GM23338 (cell line): Measurements from ENCODE around the gene RNH1. TPM values are rescaled to one million over a fixed set of nuclear protein-coding genes. Genes with fewer than 3 reads are reported as not detected.

ENCODE experiments used
- ATAC-seq: fragments of 200-7000 bp; cut with Tn5 transposase; 3 replicates; pipeline ENCODE4 v1.9.1; 2020
- DNase-seq: peaks from one replicate; pipeline ENCODE4 v3.0.0-alpha.2; 2015; ENCODE audit warnings: low spot score
- H2AFZ ChIP-seq: fragments of 200-600 bp; sonication (generic); 2 replicates; pipeline ENCODE4 v1.8.0; 2016; ENCODE audit warnings: antibody characterized with exemption, mild to moderate bottlenecking, moderate library complexity
- H3F3A ChIP-seq: fragments of 200-600 bp; sonication (generic); replicated peaks from 2 replicates; pipeline ENCODE4 v1.8.0; 2017; ENCODE audit warnings: antibody characterized with exemption, mixed run types, low read depth
- H3K27ac ChIP-seq: fragments of 200-600 bp; sonication (generic); 2 replicates; pipeline ENCODE4 v1.6.1; 2016; ENCODE audit warnings: low read depth
- H3K27me3 ChIP-seq: fragments of 200-600 bp; sonication (generic); 2 replicates; pipeline ENCODE4 v1.8.0; 2016; ENCODE audit warnings: mild to moderate bottlenecking, mixed run types, moderate library complexity; ENCODE audit not compliant: insufficient read depth
- H3K36me3 ChIP-seq: fragments of 200-600 bp; sonication (generic); 2 replicates; pipeline ENCODE4 v1.8.0; 2016; ENCODE audit warnings: mild to moderate bottlenecking; ENCODE audit not compliant: insufficient read depth
- H3K4me1 ChIP-seq: fragments of 200-600 bp; sonication (generic); 2 replicates; pipeline ENCODE4 v1.8.0; 2016; ENCODE audit warnings: mild to moderate bottlenecking, moderate library complexity; ENCODE audit not compliant: insufficient read depth
- H3K4me2 ChIP-seq: fragments of 200-600 bp; sonication (generic); 2 replicates; pipeline ENCODE4 v1.7.1; 2017; ENCODE audit warnings: mixed run types
- H3K4me3 ChIP-seq: fragments of 200-600 bp; sonication (generic); 2 replicates; pipeline ENCODE4 v1.6.1; 2016; ENCODE audit warnings: mixed run types
- H3K79me2 ChIP-seq: fragments of 200-600 bp; sonication (generic); replicated peaks from 2 replicates; pipeline ENCODE4 v1.8.0; 2017; ENCODE audit warnings: mild to moderate bottlenecking; ENCODE audit not compliant: insufficient read depth
- H3K9me2 ChIP-seq: fragments of 200-600 bp; sonication (generic); 2 replicates; pipeline ENCODE4 v1.8.0; 2017; ENCODE audit not compliant: insufficient read depth
- H4K20me1 ChIP-seq: fragments of 200-600 bp; sonication (generic); replicated peaks from 2 replicates; pipeline ENCODE4 v1.8.0; 2017; ENCODE audit warnings: mild to moderate bottlenecking; ENCODE audit not compliant: insufficient read depth
- H3K27ac Mint-ChIP-seq: 2 replicates; pipeline ENCODE4 v1.8.0; 2020; ENCODE audit warnings: inconsistent platforms, mild to moderate bottlenecking, moderate library complexity, mixed read lengths
- H3K27me3 Mint-ChIP-seq: 3 replicates; pipeline ENCODE4 v1.8.0; 2022; ENCODE audit warnings: low read depth, mild to moderate bottlenecking, moderate library complexity, mixed read lengths, inconsistent platforms; ENCODE audit not compliant: insufficient read depth, poor library complexity
- H3K36me3 Mint-ChIP-seq: 3 replicates; pipeline ENCODE4 v1.8.0; 2021; ENCODE audit warnings: low read depth, mild to moderate bottlenecking, inconsistent platforms, moderate library complexity, mixed read lengths
- H3K4me1 Mint-ChIP-seq: 3 replicates; pipeline ENCODE4 v1.8.0; 2020; ENCODE audit warnings: mild to moderate bottlenecking, inconsistent platforms, mixed read lengths
- H3K4me3 Mint-ChIP-seq: 3 replicates; pipeline ENCODE4 v1.8.0; 2021; ENCODE audit warnings: moderate library complexity, mild to moderate bottlenecking, inconsistent platforms, mixed read lengths
- H3K9me3 Mint-ChIP-seq: 3 replicates; pipeline ENCODE4 v1.8.0; 2020; ENCODE audit warnings: moderate library complexity, mild to moderate bottlenecking, inconsistent platforms, mixed read lengths
- CREB1 ChIP-seq: fragments of 250-450 bp; sonication (Bioruptor Pico); IDR thresholded peaks from 2 replicates; pipeline ENCODE4 v1.5.0; 2020; ENCODE audit warnings: low read depth, mild to moderate bottlenecking, moderate library complexity
- EZH2 ChIP-seq: fragments of 200-600 bp; sonication (generic); IDR thresholded peaks from one replicate; pipeline ENCODE4 v1.8.0; 2017; ENCODE audit warnings: antibody characterized with exemption, mild to moderate bottlenecking, low read depth; ENCODE audit not compliant: unreplicated experiment
- EZH2phosphoT487 ChIP-seq: fragments of 200-600 bp; sonication (generic); IDR thresholded peaks from one replicate; pipeline ENCODE4 v1.8.1; 2018; ENCODE audit warnings: antibody characterized with exemption; ENCODE audit not compliant: unreplicated experiment
- JUNB ChIP-seq: IDR thresholded peaks from one replicate; pipeline ENCODE4 v1.6.1; 2016; ENCODE audit warnings: antibody characterized with exemption; ENCODE audit not compliant: unreplicated experiment
- NANOG ChIP-seq: IDR thresholded peaks from 2 replicates; pipeline ENCODE4 v1.6.1; 2016; ENCODE audit warnings: antibody characterized with exemption, borderline replicate concordance
- POLR2AphosphoS5 ChIP-seq: IDR thresholded peaks from 2 replicates; pipeline ENCODE4 v1.6.1; 2016; ENCODE audit warnings: antibody characterized with exemption, low read depth
- STAT1 ChIP-seq: IDR thresholded peaks from one replicate; pipeline ENCODE4 v1.6.1; 2016; ENCODE audit warnings: antibody characterized with exemption; ENCODE audit not compliant: unreplicated experiment
- ZNF114 ChIP-seq: fragments of 250-450 bp; sonication (Bioruptor Pico); IDR thresholded peaks from 2 replicates; pipeline ENCODE4 v1.5.0; 2020; ENCODE audit warnings: mild to moderate bottlenecking, moderate library complexity
- ZNF331 ChIP-seq: fragments of 250-450 bp; sonication (Bioruptor Pico); IDR thresholded peaks from 2 replicates; pipeline ENCODE4 v1.5.0; 2020; ENCODE audit warnings: low read depth, mild to moderate bottlenecking, moderate library complexity
- ZNF462 ChIP-seq: fragments of 250-450 bp; sonication (Bioruptor Pico); IDR thresholded peaks from 2 replicates; pipeline ENCODE4 v1.5.0; 2020; ENCODE audit warnings: mild to moderate bottlenecking, moderate library complexity
- polyA plus RNA-seq: library from polyadenylated mRNA; unstranded; fragments of >200 nt; fragmentation: Nextera tagmentation; extraction: Ambion mirVana; gene quantifications from 2 replicates; pipeline ENCODE4 v1.2.1, GENCODE V29; 2016
- total RNA-seq: library from RNA; depleted of rRNA; stranded (reverse); fragments of >200 nt; shearing (Covaris generic); gene quantifications from 2 replicates; pipeline ENCODE4 v1.2.3, GENCODE V29; 2014
- TF ChIP-seq, protein P1 (sequence below), 2 experiments: fragments of 200-600 bp in 1 of 2; sonication (generic) in 1 of 2; conservative IDR thresholded peaks; 2 replicates each; pipeline versions ENCODE4 v1.5.1 to v1.6.1; 2016 to 2017; ENCODE audit warnings: antibody characterized with exemption in 2 of 2, low read depth in 2 of 2, mild to moderate bottlenecking in 2 of 2, moderate library complexity in 1 of 2
- TF ChIP-seq, protein P2 (sequence below): IDR thresholded peaks from one replicate; pipeline ENCODE4 v1.6.1; 2018; ENCODE audit warnings: antibody characterized with exemption; ENCODE audit not compliant: unreplicated experiment
- TF ChIP-seq, protein P3 (sequence below): IDR thresholded peaks from 2 replicates; pipeline ENCODE4 v1.6.1; 2016; ENCODE audit warnings: antibody characterized with exemption

RNH1 gene
- total and polyA plus RNA-seq, 2 experiments from 2014 or later: 33.3 to 56.3 TPM

DNA sequence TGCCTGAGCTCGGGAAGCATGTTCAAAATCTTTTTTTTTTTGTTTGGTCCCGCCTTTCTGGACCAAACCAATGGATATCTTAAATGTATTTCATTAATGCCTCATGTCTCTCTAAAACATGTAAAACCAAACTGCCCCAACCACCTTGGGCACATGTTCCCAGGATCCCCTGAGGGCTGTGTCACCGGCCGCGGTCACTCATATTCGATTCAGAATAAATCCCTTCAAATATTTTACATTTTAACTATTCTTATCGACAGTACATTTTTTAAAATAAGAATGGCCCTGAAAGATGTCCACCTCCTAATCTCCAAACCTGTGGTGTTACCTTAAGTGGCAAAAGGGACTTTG, 2.1 kb downstream of the RNH1 start:
- H3K27ac Mint-ChIP-seq: no peak overlapping the region
- no peak for ATAC-seq

More for the DNA sequence above, 2.1 kb downstream of the RNH1 start:
- Histone ChIP-seq H3K9me2 (no peaks in the 10 kb centered on the region), H3K27me3 (peaks cover 11% of the 10 kb centered on the region; the same call in 1 of the 2 replicates), H3F3A (peaks cover 19% of the 10 kb centered on the region), H4K20me1 (peaks cover 7% of the 10 kb centered on the region; the same call in 1 of the 2 replicates), H3K27ac (no peak overlapping the region), H3K4me2 (peak overlapping the region; percentile 99), H3K79me2 (peaks cover 11% of the 10 kb centered on the region), H3K36me3 (no peaks in the 10 kb centered on the region), H2AFZ (no peak overlapping the region), H3K4me3 (peak overlapping the region; percentile 97), H3K4me1 (peaks cover 9% of the 10 kb centered on the region; the same call in 1 of the 2 replicates)
- Mint-ChIP-seq H3K27me3 (peaks cover 20% of the 10 kb centered on the region), H3K4me3 (peak overlapping the region; percentile 97), H3K4me1 (peaks cover 13% of the 10 kb centered on the region), H3K36me3 (peaks cover 8% of the 10 kb centered on the region), H3K9me3 (no peaks in the 10 kb centered on the region; the same call in 2 of the 3 replicates)
- TF ChIP-seq, protein P1, sequence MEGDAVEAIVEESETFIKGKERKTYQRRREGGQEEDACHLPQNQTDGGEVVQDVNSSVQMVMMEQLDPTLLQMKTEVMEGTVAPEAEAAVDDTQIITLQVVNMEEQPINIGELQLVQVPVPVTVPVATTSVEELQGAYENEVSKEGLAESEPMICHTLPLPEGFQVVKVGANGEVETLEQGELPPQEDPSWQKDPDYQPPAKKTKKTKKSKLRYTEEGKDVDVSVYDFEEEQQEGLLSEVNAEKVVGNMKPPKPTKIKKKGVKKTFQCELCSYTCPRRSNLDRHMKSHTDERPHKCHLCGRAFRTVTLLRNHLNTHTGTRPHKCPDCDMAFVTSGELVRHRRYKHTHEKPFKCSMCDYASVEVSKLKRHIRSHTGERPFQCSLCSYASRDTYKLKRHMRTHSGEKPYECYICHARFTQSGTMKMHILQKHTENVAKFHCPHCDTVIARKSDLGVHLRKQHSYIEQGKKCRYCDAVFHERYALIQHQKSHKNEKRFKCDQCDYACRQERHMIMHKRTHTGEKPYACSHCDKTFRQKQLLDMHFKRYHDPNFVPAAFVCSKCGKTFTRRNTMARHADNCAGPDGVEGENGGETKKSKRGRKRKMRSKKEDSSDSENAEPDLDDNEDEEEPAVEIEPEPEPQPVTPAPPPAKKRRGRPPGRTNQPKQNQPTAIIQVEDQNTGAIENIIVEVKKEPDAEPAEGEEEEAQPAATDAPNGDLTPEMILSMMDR (conservative IDR thresholded peaks at IDR 0.05; ENCODE audit: low read depth in 2 of 2): no peak
- TF ChIP-seq EZH2: no peak
- TF ChIP-seq, protein P2, sequence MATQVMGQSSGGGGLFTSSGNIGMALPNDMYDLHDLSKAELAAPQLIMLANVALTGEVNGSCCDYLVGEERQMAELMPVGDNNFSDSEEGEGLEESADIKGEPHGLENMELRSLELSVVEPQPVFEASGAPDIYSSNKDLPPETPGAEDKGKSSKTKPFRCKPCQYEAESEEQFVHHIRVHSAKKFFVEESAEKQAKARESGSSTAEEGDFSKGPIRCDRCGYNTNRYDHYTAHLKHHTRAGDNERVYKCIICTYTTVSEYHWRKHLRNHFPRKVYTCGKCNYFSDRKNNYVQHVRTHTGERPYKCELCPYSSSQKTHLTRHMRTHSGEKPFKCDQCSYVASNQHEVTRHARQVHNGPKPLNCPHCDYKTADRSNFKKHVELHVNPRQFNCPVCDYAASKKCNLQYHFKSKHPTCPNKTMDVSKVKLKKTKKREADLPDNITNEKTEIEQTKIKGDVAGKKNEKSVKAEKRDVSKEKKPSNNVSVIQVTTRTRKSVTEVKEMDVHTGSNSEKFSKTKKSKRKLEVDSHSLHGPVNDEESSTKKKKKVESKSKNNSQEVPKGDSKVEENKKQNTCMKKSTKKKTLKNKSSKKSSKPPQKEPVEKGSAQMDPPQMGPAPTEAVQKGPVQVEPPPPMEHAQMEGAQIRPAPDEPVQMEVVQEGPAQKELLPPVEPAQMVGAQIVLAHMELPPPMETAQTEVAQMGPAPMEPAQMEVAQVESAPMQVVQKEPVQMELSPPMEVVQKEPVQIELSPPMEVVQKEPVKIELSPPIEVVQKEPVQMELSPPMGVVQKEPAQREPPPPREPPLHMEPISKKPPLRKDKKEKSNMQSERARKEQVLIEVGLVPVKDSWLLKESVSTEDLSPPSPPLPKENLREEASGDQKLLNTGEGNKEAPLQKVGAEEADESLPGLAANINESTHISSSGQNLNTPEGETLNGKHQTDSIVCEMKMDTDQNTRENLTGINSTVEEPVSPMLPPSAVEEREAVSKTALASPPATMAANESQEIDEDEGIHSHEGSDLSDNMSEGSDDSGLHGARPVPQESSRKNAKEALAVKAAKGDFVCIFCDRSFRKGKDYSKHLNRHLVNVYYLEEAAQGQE: no peak
- TF ChIP-seq, protein P3, sequence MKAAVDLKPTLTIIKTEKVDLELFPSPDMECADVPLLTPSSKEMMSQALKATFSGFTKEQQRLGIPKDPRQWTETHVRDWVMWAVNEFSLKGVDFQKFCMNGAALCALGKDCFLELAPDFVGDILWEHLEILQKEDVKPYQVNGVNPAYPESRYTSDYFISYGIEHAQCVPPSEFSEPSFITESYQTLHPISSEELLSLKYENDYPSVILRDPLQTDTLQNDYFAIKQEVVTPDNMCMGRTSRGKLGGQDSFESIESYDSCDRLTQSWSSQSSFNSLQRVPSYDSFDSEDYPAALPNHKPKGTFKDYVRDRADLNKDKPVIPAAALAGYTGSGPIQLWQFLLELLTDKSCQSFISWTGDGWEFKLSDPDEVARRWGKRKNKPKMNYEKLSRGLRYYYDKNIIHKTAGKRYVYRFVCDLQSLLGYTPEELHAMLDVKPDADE: no peak
- no peak for TF ChIP-seq ZNF331 (CRISPR knock-in tag)
- TF ChIP-seq CREB1: no peak
- TF ChIP-seq STAT1: no peak
- no peak for TF ChIP-seq EZH2phosphoT487
- TF ChIP-seq JUNB: no peak
- no peak for TF ChIP-seq NANOG
- no peak for TF ChIP-seq ZNF462 (CRISPR knock-in tag)
- no peak for TF ChIP-seq POLR2AphosphoS5
- no peak for TF ChIP-seq ZNF114
- no peak for DNase-seq
